Heart left ventricle (tissue), 13 donors: ENCODE measurements around the gene HOXC13.

ENCODE experiments used
- CTCF ChIP-seq, 12 donors: fragments of 200-600 bp; sonication (generic) in 4 of 12; IDR thresholded peaks; one replicate each; pipeline versions ENCODE4 v1.5.0 to v1.8.0; 2018 to 2022; ENCODE audit warnings: antibody characterized with exemption in 12 of 12, mild to moderate bottlenecking in 5 of 12
- POLR2A ChIP-seq, 2 donors: fragments of 450-650 bp; IDR thresholded peaks; one replicate each; pipeline ENCODE4 v1.6.1; 2017; ENCODE audit warnings: antibody characterized with exemption in 2 of 2, mild to moderate bottlenecking in 2 of 2, moderate library complexity in 2 of 2
- donor health status: ischemic (EF 13 %, LVEDD 7.1; RV severe dilation, severe dysfunction).
- donor health status: DM: no; HTN: yes; CAD: no.
- donor health status: DM: no; HTN: no; CAD: no.
- donor health status: ischemic (EF 25% LVEDD 6.9; RV normal size, moderate dysfunction).
- donor health status: ischemic (EF 25% LVEDD 5.7; RV mildly dilated, moderate dysfunction).
- donor health status: ischemic (EF 35%, LVEDD 5.7; RV mildly dilated, moderate dysfunction).
- donor health status: nonischemic (EF 11% LVEDD 7.7; RV severe dilation, severe dysfunction).
- donor health status: DM: yes; HTN: yes; CAD: no.
- donor health status: PGD.
- donor health status: ischemic (EF 29% LVEDD 5.4; RV normal size, mild dysfunction).
- donor health status: nonischemic (EF 23%, LVEDD 6.1; RV moderate dilation, normal function).

- TF ChIP-seq CTCF (IDR thresholded peaks at IDR 0.05) = no peak
- TF ChIP-seq POLR2A (IDR thresholded peaks at IDR 0.05) = no peak
Observed at GRCh38 chr12:53991077-53991460, 52.4 kb downstream of the HOXC13 start.
